K562 (cell line): ENCODE measurements around the gene POU2AF1. TPM values are rescaled to one million over a fixed set of nuclear protein-coding genes. Genes with fewer than 3 reads are reported as not detected.

Experiments
- ATAC-seq: fragments of 200-7000 bp; cut with Tn5 transposase; 3 replicates; pipeline ENCODE4 v1.9.1; 2020; ENCODE audit warnings: moderate library complexity
- BruUV-seq: library from RNA; stranded (reverse); fragments of 400-500 nt; replicated peaks from 2 replicates; lab custom pipeline; 2021; lab: Mats Ljungman, UMichigan
- CTCF ChIA-PET: fragments of 300-600 bp; formaldehyde crosslinking; extraction: SDS; loops from one replicate; lab custom pipeline; 2021; ENCODE audit warnings: low intra/inter-chr PET ratio; lab: Yijun Ruan, JAX
- POLR2A ChIA-PET: fragments of 300-600, 350-650 bp; sonication (Branson Sonifier 250); formaldehyde crosslinking; extraction: SDS; loops from one replicate; lab custom pipeline; 2021; ENCODE audit warnings: antibody characterized with exemption, inconsistent platforms; lab: Yijun Ruan, JAX
- DNase-seq, 4 experiments: peaks; one replicate each; pipeline versions ENCODE4 v3.0.0 to v3.0.0-alpha.2; 2011 to 2018; ENCODE audit warnings: low spot score in 3 of 4, mixed read lengths in 3 of 4; ENCODE audit errors: extremely low read depth in 1 of 4
- FAIRE-seq: peaks from 2 replicates; lab custom pipeline; 2011; peaks lifted over from hg19 to GRCh38; lab: Jason Lieb, UNC
- H2AFZ ChIP-seq: 2 replicates; pipeline ENCODE4 v1.6.0; 2011; ENCODE audit warnings: low read depth, low read length, control low read depth, inconsistent platforms
- H3K27ac ChIP-seq: fragments of 200-600 bp; 3 replicates; pipeline ENCODE4 v1.8.0; 2011; ENCODE audit warnings: low read depth, mild to moderate bottlenecking, control low read depth, inconsistent platforms, low read length, moderate library complexity, mixed read lengths; ENCODE audit errors: extremely low read depth
- H3K27me3 ChIP-seq, 2 experiments: fragments of 300-600 bp in 1 of 2; 2 replicates in 1 of 2; 3 replicates in 1 of 2; pipeline versions ENCODE4 v1.6.0 to v1.8.0; 2011; ENCODE audit warnings: inconsistent platforms in 2 of 2, low read length in 2 of 2, mild to moderate bottlenecking in 1 of 2, mixed read lengths in 1 of 2, moderate library complexity in 1 of 2; ENCODE audit not compliant: control insufficient read depth in 2 of 2, insufficient read depth in 2 of 2
- H3K36me3 ChIP-seq: fragments of 300-600 bp; 3 replicates; pipeline ENCODE4 v1.8.0; 2011; ENCODE audit warnings: mild to moderate bottlenecking, low read length, inconsistent platforms; ENCODE audit not compliant: control insufficient read depth, insufficient read depth
- H3K4me1 ChIP-seq, 2 experiments: fragments of 200-600 bp in 1 of 2; replicated peaks in 1 of 2; 2 replicates in 1 of 2; 3 replicates in 1 of 2; pipeline versions ENCODE4 v1.5.1 to v1.8.0; 2011; ENCODE audit warnings: inconsistent platforms in 2 of 2, low read length in 2 of 2, mild to moderate bottlenecking in 1 of 2, mixed read lengths in 1 of 2, moderate library complexity in 1 of 2; ENCODE audit not compliant: control insufficient read depth in 2 of 2, insufficient read depth in 2 of 2
- H3K4me2 ChIP-seq: 2 replicates; pipeline ENCODE4 v1.6.1; 2011; ENCODE audit warnings: low read length, control low read depth, inconsistent platforms, mixed read lengths; ENCODE audit not compliant: insufficient read depth
- H3K4me3 ChIP-seq: fragments of 200-600 bp; sonication (generic), shearing (Covaris generic); 2 replicates; pipeline ENCODE4 v1.5.1; 2016; ENCODE audit warnings: control low read depth, inconsistent platforms
- H3K79me2 ChIP-seq: fragments of 200-600 bp; 3 replicates; pipeline ENCODE4 v1.8.0; 2011; ENCODE audit warnings: low read length, inconsistent platforms; ENCODE audit not compliant: control insufficient read depth, insufficient read depth
- H3K9ac ChIP-seq, 2 experiments: 2 replicates each; pipeline versions ENCODE4 v1.6.0 to v1.6.1; 2011; ENCODE audit warnings: low read depth in 2 of 2, low read length in 2 of 2, control low read depth in 1 of 2, inconsistent platforms in 1 of 2, mild to moderate bottlenecking in 1 of 2, mixed read lengths in 1 of 2; ENCODE audit not compliant: insufficient read depth in 1 of 2
- H3K9me1 ChIP-seq: one replicate; pipeline ENCODE4 v1.6.0; 2011; ENCODE audit warnings: inconsistent platforms, mild to moderate bottlenecking, low read length, moderate library complexity; ENCODE audit not compliant: control insufficient read depth, insufficient read depth
- H3K9me3 ChIP-seq: replicated peaks from 2 replicates; pipeline ENCODE4 v1.5.1; 2011; ENCODE audit warnings: low read depth, low read length, inconsistent platforms; ENCODE audit not compliant: control insufficient read depth, insufficient read depth
- H4K20me1 ChIP-seq: replicated peaks from 2 replicates; pipeline ENCODE4 v1.6.1; 2011; ENCODE audit warnings: low read length, inconsistent platforms, mixed read lengths; ENCODE audit not compliant: control insufficient read depth, insufficient read depth
- ELF4 ChIP-seq: fragments of 450-650 bp; formaldehyde crosslinking; IDR thresholded peaks from 2 replicates; pipeline ENCODE4 v1.4.0; 2022; ENCODE audit warnings: missing genetic modification characterization
- ZBTB43 ChIP-seq: sonication (generic); formaldehyde crosslinking; IDR thresholded peaks from 2 replicates; pipeline ENCODE4 v1.8.0; 2023; ENCODE audit warnings: mild to moderate bottlenecking, missing genetic modification reagents
- WGBS: fragments of 100-300 bp; shearing (Covaris generic); methylation state at CpG from one replicate; pipeline ENCODE4 v1.1.6; 2016; ENCODE audit warnings: low coverage, mixed read lengths; ENCODE audit not compliant: insufficient coverage; ENCODE audit errors: missing lambda C conversion rate; 5-methylcytosine and 5-hydroxymethylcytosine counted together
- in situ Hi-C: fragments of 300-500 bp; cut with MboI; formaldehyde crosslinking; loops from 4 replicates; pipeline ENCODE4 v1.15.0; 2018; ENCODE audit warnings: inconsistent platforms, mixed read lengths
- intact Hi-C: fragments of 100-400 bp; cut with micrococcal nuclease; formaldehyde crosslinking; loops from 2 replicates; pipeline ENCODE4 v1.14.2; 2022
- polyA plus RNA-seq, 8 experiments: library from polyadenylated mRNA; depleted of rRNA in 4 of 8; stranded (reverse) in 5 of 8; unstranded in 3 of 8; fragments of >200 nt; fragmentation: Nextera tagmentation in 2 of 8; fragmentation: Illumina TruSeq in 1 of 8; extraction: Ambion mirVana in 2 of 8; extraction: Trizol in 1 of 8; gene quantifications; 2 replicates each; pipeline versions ENCODE4 v1.2.1 to v1.2.3, GENCODE V29; 2011 to 2014; ENCODE audit warnings: inconsistent platforms in 1 of 8, missing spikeins in 1 of 8
- total RNA-seq, 7 experiments: library from RNA; depleted of rRNA in 6 of 7; stranded (reverse); fragments of >200 nt in 6 of 7; fragmentation: Illumina TruSeq in 2 of 7; extraction: Trizol in 2 of 7; gene quantifications; 2 replicates each; pipeline versions ENCODE4 v1.2.1 to v1.2.3, GENCODE V29; 2011 to 2021; ENCODE audit warnings: low replicate concordance in 1 of 7

POU2AF1 gene
- total and polyA plus RNA-seq, 9 of the 15 experiments (the other 6 are each of a cell fraction or from before 2014, with no cell fraction given), result 0.09 TPM; not detected in 8

DNA sequence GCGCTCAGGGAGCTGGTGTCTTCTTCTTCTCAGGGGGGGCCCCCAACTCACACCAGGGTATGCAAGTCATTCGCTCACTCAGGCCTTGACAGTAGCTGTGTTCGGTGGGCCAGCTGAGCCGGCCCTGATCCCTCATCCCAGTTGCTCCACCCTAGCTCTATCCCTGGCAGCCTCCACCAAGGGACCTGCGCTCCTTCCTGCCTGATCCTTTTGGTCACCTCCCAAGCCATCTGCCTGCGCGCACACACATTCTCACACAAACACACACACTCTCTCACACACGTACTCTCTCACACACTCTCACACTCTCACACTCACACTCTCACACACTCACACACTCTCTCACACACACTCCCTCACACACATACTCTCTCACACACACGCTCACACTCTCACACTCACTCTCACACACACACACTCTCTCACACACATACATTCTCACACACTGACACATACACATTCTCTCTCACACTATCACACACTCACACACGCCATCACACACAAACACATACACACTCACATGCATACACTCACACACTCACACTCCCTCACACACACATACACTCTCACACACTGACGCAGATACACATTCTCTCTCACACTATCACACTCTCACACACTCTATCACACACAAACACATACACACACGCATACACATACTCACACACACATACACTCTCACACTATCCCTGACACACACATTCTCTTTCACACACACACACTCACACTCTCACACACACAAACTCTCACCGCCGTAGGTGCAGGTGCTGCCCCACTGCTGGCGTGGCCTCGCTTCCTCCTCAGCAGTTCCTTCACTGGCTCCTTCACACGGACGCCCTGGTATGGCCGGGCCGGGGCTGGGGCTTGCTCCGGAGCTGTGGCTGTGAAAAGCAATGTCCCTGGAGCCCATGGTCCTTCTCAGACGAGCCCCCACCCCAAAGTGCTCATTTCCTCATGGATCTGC lies 20.8 kb downstream of the POU2AF1 start:
- DNase-seq (no peak), ATAC-seq (no peak), FAIRE-seq (no peak)
- POLR2A ChIA-PET, result no interaction called here
- Histone ChIP-seq H3K9me1 (no peaks in the 10 kb centered on the region), H3K9ac (no peak overlapping the region), H4K20me1 (no peaks in the 10 kb centered on the region), H3K4me1 (peaks cover 0 to 3% of the 10 kb centered on the region in 2 experiments; a peak in 1 of 5 replicates), H3K79me2 (no peaks in the 10 kb centered on the region), H3K27me3 (peaks cover 0 to 5% of the 10 kb centered on the region in 2 experiments; a peak in 1 of 5 replicates), H3K27ac (no peak overlapping the region), H2AFZ (no peak overlapping the region), H3K4me2 (no peak overlapping the region), H3K9me3 (no peaks in the 10 kb centered on the region), H3K4me3 (no peak overlapping the region), H3K36me3 (no peaks in the 10 kb centered on the region)
- TF ChIP-seq ELF4 (CRISPR knock-in tag) (no peak), ZBTB43 (peak; percentile 90)
- no TSS peak for BruUV-seq
- intact Hi-C loops (no loop called here), in situ Hi-C loops (no loop called here)
- 5% methylated on average over 15 of the region's 22 CpGs for WGBS
- CTCF ChIA-PET, result no interaction called here
